GM13976 (cell line): ENCODE measurements around the gene GGACT.

ENCODE experiments used
- DNase-seq: peaks from one replicate; pipeline ENCODE4 v3.0.0; 2012; ENCODE audit warnings: low spot score
- in situ Hi-C: fragments of 300-500 bp; cut with MboI; formaldehyde crosslinking; loops from one replicate; pipeline ENCODE4 v1.12.0; 2022; ENCODE audit warnings: low sequenced_read_pairs, mixed read lengths, inconsistent platforms; ENCODE audit not compliant: unreplicated experiment
- TF ChIP-seq, protein P1 (sequence below): IDR thresholded peaks from 2 replicates; pipeline ENCODE4 v1.5.1; 2012; ENCODE audit warnings: borderline replicate concordance, mild to moderate bottlenecking; ENCODE audit not compliant: insufficient read depth; ENCODE audit errors: extremely low read depth, missing control alignments, control extremely low read depth

The GGACT gene

DNA sequence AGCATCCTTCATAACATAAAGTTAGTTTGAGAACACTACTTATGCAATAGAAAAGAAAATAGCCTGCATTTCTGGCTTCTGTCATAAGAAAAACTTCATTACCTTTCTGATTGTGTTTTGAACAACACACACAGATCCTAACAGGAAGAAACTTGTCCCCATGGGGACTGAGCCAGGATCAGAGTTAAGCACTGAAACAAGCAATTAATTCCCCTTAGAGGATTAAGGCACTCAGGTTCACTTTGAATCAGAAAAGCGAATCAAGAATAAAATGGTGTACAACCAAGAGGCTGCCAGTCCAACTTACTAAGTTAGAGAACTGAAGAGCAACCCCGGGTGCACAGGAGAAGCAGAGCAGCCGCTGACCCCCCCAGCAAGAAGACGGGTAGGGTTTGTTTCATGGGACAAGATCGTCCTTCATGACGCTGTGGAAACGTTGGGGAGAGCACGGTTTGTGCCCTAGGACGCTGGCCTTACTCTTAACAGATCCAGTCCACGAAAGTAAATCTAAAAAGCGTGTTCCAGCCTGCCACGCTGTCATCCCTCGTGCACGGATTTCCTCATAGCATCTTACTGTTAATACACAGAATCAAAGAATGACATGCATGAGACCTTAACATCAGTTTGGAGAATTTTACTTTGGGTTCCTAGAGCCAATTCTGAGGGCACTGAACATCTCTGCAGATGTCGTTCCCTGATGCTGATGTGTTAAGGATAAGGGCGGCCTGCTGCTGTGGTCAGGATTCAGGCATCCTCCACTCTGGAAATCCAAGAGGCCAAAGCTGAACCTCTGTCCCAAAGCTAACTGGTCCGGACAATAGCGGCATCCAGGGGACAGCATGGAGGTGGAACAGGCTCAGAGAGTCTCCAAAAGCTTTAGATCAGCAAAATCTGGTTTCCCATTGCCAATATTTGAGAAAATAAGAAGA, 46.4 kb downstream of the GGACT start:
- TF ChIP-seq, protein P1, sequence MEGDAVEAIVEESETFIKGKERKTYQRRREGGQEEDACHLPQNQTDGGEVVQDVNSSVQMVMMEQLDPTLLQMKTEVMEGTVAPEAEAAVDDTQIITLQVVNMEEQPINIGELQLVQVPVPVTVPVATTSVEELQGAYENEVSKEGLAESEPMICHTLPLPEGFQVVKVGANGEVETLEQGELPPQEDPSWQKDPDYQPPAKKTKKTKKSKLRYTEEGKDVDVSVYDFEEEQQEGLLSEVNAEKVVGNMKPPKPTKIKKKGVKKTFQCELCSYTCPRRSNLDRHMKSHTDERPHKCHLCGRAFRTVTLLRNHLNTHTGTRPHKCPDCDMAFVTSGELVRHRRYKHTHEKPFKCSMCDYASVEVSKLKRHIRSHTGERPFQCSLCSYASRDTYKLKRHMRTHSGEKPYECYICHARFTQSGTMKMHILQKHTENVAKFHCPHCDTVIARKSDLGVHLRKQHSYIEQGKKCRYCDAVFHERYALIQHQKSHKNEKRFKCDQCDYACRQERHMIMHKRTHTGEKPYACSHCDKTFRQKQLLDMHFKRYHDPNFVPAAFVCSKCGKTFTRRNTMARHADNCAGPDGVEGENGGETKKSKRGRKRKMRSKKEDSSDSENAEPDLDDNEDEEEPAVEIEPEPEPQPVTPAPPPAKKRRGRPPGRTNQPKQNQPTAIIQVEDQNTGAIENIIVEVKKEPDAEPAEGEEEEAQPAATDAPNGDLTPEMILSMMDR, result no peak
- in situ Hi-C loops, result no loop called here
- no peak for DNase-seq

DNA sequence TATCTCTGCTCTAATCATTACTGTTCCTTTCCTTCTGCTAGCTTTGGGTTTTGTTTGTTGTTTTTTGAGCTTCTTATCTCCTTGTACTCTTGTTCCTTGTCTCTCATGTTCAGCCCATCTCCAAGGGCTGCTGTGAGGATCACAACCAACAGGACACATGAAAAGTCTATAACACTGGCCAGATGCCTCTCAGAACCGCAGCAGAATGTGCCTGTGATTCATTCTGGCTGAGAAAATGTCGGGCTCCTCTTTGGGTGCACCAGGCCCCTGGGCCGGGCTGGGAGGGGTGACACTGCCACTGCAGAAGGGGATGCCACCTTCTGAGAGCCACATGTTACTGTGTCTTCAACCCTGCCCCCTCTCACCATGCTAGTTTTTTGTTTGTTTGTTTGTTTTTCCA, 48.0 kb downstream of the GGACT start:
- in situ Hi-C loops, result no loop called here
- TF ChIP-seq, protein P1, result no peak
- no peak for DNase-seq

DNA sequence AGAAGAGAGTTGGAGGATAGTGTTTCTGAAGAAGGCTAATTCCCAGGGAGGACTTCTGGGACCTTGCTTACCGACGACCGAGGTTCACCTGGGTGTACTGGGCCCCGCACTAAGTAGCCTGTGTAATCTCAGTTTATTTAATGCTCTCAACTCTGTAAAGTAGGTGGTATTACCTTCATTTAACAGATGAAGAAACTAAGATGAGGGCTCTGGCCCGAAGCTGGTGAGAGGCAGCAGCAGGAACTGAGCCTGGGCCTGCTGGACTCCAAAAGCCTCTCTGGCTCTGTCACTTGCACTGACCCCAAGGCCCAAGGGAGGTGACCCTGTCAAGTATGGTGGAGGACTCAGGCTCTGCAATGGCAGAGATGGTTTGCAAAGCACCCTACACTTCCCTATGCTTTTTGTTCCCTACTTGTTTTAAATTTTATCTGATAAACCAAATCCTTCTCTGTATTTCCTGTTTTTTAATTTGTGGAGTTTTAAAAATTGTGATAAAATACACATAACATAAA, 50.6 kb downstream of the GGACT start:
- DNase-seq, result no peak
- in situ Hi-C loops, result no loop called here
- TF ChIP-seq, protein P1, result no peak

GRCh38 chr13:100537486-100537885, 51.1 kb downstream of the GGACT start:
- DNase-seq, result no peak
- TF ChIP-seq, protein P1, result no peak
- in situ Hi-C loops, result no loop called here

- in situ Hi-C loops, result no loop called here
- DNase-seq, result no peak
Observed at GRCh38 chr13:100536643-100537180, 51.9 kb downstream of the GGACT start.

DNA sequence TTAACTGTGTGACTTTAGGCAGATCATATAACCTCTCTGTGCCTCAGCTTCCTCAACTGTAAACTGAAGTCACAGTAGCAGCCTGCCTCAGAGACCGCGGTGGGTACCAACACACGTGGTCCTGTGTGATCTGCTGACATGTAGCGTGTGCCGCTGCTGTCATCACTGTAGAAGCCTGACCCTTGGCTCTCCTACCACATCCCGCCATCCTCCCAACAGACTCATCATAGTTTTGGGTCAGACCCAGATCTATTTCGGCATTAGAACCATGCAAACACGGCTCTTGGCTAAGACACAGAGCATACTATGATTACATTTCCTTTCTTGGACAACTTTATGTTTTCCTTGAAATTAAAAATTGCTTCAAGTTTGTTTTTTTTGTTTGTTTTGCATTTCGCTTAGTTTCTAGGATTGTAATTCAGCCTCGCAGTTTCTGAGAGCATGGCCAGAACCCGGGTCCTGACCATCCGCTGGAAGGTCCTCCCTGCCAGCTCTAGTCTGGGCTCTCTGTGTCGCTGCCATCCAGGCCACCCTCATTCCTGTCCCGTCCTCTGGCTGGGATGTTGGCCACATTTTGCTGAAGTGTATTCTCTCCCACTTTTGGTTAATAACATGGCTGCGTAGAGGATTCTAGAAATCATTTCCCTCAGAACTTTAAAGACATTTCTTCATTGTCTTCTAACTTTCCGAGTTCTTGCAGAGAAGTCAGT, 53.0 kb downstream of the GGACT start:
- in situ Hi-C loops, result no loop called here
- no peak for DNase-seq
- TF ChIP-seq, protein P1, result no peak

More at GRCh38 chr13:100536643-100537180, 51.9 kb downstream of the GGACT start:
- TF ChIP-seq, protein P1, result no peak
